HK-2 (cell line): ENCODE measurements around the gene C5orf46.

Experiments
- DNase-seq: peaks from one replicate; pipeline ENCODE4 v3.0.0-alpha.2; 2018; ENCODE audit not compliant: unreplicated experiment

Gene C5orf46

GRCh38 chr5:147859962-147860640, 46.2 kb downstream of the C5orf46 start:
- DNase-seq = no peak

- no peak for DNase-seq
These were observed 47.8 kb downstream of the C5orf46 start for GRCh38 chr5:147858565-147858964.

GRCh38 chr5:147857302-147858129, 48.8 kb downstream of the C5orf46 start:
- peak; percentile 28 for DNase-seq

- no peak for DNase-seq
These were observed 49.5 kb downstream of the C5orf46 start for GRCh38 chr5:147856801-147857200.

GRCh38 chr5:147855774-147856069, 50.6 kb downstream of the C5orf46 start:
- no peak for DNase-seq

- no peak for DNase-seq
These were observed 51.2 kb downstream of the C5orf46 start for GRCh38 chr5:147854894-147855773.

- DNase-seq = no peak
These were observed 52.0 kb downstream of the C5orf46 start for GRCh38 chr5:147854331-147854730.

GRCh38 chr5:147853372-147853987, 52.9 kb downstream of the C5orf46 start:
- no peak for DNase-seq

- DNase-seq = no peak
These were observed 54.0 kb downstream of the C5orf46 start for GRCh38 chr5:147852365-147852764.

- no peak for DNase-seq
These were observed 54.8 kb downstream of the C5orf46 start for GRCh38 chr5:147851578-147851977.

GRCh38 chr5:147849226-147849625, 57.1 kb downstream of the C5orf46 start:
- no peak for DNase-seq

- DNase-seq = no peak
These were observed 60.7 kb downstream of the C5orf46 start for GRCh38 chr5:147845618-147846017.

GRCh38 chr5:147844846-147845245, 61.5 kb downstream of the C5orf46 start:
- DNase-seq = no peak

GRCh38 chr5:147842869-147843268, 63.5 kb downstream of the C5orf46 start:
- DNase-seq = no peak
